ENCODE measurements around the gene JAG1.

The JAG1 gene

GRCh38 chr20:10673842-10674683 lies at the start of gene JAG1:
JAG1 (minus strand) TSS chr20:10673999; CDS start chr20:10673530, 469 bp downstream.
- peak within 1 kb of the TSS; percentile 71 for H3K4me3 ChIP-seq (replicated peaks; ENCODE audit: low read depth, low read length)
- no peak for TF ChIP-seq CTCF (IDR thresholded peaks at IDR 0.05; ENCODE audit: low read depth, low read length, missing control alignments)
- peak; percentile 58 for DNase-seq (ENCODE audit: extremely low read depth, low read depth)

GRCh38 chr20:10721976-10722375 lies 48.2 kb upstream of the JAG1 start:
- no peak for TF ChIP-seq CTCF (IDR thresholded peaks at IDR 0.05; ENCODE audit: low read depth, low read length, missing control alignments)
- no peak for DNase-seq (ENCODE audit: extremely low read depth, low read depth)
- H3K4me3 ChIP-seq (replicated peaks; ENCODE audit: low read depth, low read length), result no peak overlapping the region

- H3K4me3 ChIP-seq (replicated peaks; ENCODE audit: low read depth, low read length), result no peak overlapping the region
- DNase-seq (ENCODE audit: extremely low read depth, low read depth), result no peak
- no peak for TF ChIP-seq CTCF (IDR thresholded peaks at IDR 0.05; ENCODE audit: low read depth, low read length, missing control alignments)
These were observed 47.5 kb upstream of the JAG1 start for GRCh38 chr20:10721137-10721896.

- no peak for TF ChIP-seq CTCF (IDR thresholded peaks at IDR 0.05; ENCODE audit: low read depth, low read length, missing control alignments)
- no peak for DNase-seq (ENCODE audit: extremely low read depth, low read depth)
- H3K4me3 ChIP-seq (replicated peaks; ENCODE audit: low read depth, low read length), result no peak overlapping the region
These were observed 46.8 kb upstream of the JAG1 start for GRCh38 chr20:10720565-10720964.

GRCh38 chr20:10719740-10720385 lies 46.1 kb upstream of the JAG1 start:
- no peak for DNase-seq (ENCODE audit: extremely low read depth, low read depth)
- no peak for TF ChIP-seq CTCF (IDR thresholded peaks at IDR 0.05; ENCODE audit: low read depth, low read length, missing control alignments)
- H3K4me3 ChIP-seq (replicated peaks; ENCODE audit: low read depth, low read length), result no peak overlapping the region

- no peak for TF ChIP-seq CTCF (IDR thresholded peaks at IDR 0.05; ENCODE audit: low read depth, low read length, missing control alignments)
- no peak overlapping the region for H3K4me3 ChIP-seq (replicated peaks; ENCODE audit: low read depth, low read length)
- no peak for DNase-seq (ENCODE audit: extremely low read depth, low read depth)
These were observed 44.9 kb upstream of the JAG1 start for GRCh38 chr20:10718661-10719060.
